Brain pericyte (primary cell): ENCODE measurements around the gene EIF5AL1.
"Not testable (repeated sequence)": the region's sequence is repeated elsewhere in the genome, so short reads cannot be mapped to it uniquely, and the experiment has no call there.

Experiments
- DNase-seq: peaks from one replicate; pipeline ENCODE4 v3.0.0-alpha.2; 2012; ENCODE audit warnings: low read depth, low spot score

The EIF5AL1 gene

DNA sequence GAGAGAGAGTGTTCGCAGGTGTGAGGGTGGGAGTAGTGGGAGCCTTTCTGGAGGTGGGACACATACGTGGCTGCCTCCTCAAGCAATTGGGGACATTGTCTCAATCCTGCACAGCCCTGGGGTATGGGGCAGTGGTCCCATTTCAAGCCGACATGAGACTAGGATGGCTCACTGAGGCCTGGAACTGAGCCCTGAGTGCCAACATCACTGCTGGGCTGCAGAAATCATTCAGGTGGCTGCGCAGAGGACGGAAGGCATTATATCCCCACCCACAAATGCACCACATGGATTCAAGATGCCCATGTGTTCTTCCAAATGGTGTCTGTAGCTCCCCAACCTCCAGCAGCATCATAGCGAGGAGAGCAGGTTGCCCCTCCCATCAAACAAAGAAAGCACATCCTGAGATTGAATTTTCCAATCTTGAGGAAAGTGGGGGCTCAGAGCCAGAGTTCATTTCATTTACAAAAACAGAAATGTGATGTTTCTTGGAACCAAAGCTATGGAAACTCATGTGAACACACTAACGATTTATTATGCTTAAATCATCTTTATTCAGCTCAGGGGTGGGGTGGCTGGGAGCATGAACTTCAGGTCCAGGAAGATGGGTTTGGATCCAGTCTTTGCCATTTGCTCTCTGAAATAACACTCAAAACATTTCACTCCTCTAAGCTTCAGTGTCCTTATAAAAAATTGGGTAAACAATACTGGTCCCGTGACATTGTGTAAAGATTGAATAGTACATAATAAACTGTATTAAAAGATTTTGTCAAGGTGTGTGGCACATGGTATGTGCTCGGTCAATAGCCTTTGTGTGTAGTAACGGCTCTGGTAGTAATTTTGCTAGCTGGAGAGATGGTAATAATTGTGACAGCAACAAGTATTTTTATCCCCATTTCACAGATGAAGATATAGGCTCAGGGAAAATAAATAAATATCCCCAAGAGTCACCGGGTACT is 43.3 kb downstream of the EIF5AL1 start:
- no peak for DNase-seq

DNA sequence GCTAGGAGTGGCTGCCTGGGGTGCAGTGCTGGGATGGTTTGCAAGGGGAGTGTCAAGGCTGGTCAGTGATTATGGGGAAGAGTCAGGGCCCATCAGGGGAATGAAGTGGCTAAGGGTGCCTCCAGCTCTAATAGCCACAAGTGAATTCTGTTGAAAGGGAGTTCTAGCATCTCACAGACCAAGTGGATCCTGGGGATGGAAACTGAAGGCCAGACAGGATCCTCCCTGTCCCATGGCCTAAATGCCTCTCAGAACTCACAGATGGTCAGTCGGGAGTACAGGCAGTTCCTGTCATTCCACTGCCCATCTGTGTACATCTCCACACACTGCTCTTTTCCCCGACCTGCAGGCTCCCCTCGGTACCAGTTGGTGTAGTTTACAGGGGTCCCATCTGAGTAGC is 44.6 kb downstream of the EIF5AL1 start:
- DNase-seq, result not testable (repeated sequence)

DNA sequence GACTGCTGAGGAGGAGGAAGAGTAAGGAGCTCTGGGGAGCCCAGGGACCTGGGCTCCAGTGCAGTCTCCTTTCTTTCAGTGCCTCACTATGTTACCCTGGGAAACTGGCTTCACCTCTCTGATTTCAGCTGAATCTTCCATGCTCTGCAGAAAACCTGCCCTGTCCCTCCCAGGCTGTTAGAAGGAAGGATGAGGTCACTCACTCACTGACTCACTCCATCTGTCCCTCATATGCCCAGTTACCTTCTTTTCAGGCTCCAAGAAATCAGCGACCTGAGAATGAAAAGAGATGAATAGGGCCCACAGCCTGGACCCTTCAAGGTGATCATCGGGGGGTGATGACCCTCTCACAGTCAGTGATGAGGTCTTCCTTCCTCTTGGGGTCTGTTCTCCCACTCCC is 47.4 kb downstream of the EIF5AL1 start:
- no peak for DNase-seq

DNA sequence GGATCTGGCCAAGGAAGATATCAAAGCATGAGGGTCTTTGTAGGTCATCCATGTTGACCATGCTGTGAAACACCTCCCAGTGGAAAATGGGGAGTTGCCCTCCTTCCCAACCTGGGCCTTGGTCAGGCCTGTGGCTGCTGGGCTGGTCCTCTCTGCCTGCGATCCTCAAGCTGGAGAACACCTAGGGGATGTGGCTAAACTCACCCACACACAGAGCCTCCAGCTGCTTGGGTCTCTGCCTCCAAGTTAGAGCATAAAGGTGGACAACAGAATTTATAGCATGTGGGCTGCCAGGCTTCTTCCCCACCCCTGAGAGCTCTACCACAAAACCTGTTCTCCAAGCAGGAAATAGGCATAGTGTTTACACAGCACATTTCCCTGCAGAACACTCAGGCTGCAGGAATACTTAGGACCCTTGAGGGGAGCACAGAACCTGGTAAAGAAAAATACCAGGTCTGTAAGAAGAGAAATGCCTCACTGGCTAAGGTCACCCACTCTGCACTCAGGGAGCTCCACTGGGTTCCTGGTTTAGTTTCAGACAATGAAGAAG is 47.9 kb downstream of the EIF5AL1 start, which contains the start of gene SFTPA2:
SFTPA2 (minus strand) TSS at position 248 of the 550 bp plus-strand sequence. CDS start 924 bp downstream, outside the sequence.
- DNase-seq, result no peak

DNA sequence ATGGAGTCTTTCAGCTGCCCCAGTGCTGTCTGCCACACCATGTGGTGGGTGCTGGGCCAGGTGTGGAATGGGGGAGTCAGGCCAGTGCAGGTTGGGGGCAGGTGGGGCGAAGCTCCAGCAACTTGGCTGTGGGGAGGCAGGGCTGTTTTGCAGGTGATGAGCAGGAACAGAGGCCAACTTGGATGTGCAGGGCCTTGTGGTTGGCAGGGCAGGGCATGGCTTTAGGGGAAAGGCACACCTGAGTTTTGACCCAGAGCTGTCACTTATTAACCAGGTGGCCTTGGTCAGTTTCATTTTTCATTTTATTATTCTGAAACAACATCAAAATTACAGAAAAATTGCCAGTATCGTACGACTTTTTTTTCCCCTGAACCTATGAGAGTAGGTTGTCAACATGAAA is 48.9 kb downstream of the EIF5AL1 start:
- no peak for DNase-seq

DNA sequence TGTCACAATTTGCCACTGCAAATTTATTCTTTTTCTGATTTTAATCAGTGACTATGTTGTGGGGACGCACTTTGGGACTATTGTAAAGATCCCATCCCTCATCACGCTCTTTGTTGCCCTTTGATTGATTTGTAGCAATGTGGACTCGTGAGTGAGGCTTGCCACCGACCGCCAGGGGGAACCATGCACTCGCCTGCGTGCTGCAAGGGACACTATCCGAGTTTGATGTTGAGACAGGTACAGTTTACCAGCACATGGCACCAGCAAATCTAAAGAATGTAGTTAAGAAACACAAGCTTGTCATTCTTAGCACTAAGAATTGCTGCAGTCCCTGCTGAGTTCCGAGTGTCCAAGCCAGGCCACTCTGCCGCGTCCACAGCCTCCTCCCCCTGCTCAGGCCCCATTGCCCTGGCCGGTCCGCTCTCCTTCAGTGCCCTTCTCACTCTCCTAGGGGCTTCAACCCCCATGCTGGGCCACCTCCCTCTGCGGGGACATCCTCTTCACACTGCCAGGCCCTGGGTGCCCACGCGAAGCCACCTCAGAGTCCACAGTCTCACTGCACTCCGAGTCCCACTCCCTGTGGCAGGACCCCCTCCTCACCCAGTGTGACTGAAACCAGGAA is 49.9 kb downstream of the EIF5AL1 start:
- no peak for DNase-seq

DNA sequence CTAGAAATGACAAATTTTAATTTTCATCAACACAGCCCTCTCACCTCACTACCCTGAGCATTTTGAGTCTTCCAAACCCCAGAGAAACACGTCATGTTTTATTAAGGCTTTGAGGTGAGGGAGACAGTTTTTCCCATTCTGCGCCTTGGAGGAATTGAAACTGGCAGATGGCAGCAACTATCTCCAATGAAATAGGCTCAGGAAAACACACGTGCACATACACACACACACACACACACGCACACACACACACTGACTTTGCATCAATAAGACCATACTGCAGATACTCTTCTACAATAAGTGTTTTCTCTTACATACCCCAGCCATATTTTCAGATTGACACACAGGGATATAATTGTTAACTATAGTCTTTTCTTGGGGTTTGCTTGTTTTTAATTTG is 51.1 kb downstream of the EIF5AL1 start:
- no peak for DNase-seq
